Measurements from ENCODE around the gene RPS3.

The RPS3 gene

DNA sequence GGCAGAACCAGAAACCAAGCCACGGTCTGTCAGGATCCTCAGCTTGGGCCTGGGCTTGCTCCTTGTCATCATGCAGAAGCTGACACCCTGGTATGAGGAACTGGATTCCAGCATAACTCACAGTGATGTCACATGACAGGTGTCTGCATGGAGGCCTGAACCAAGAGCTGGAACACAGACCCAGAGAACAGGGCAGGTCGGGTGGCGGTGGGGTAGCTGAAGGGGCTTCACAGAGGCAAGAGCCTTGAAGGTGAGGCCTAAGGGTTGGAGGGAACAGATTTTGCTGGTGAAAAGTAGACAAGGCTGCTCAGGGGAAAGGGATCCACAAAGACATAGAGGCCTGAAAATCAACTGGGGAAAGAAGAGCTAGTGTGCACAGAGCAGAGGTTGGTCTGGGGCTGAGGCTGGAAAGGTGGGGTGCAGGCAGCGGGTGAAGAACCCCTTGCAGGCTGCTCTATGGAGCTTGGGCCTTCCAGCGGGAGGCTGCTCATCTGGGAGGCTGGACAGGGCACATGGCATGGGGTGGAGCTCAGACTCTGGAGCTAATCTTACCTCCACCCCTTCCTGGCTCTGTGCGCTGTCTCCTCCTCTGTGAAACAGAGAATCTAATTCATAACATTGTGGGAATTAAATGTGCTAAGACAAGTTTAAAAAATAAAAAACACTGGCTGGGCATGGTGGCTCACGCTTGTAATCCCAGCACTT, 18.4 kb upstream of the RPS3 start:
- DNase-seq (ENCODE audit: low read depth), result no peak
- no peak overlapping the region for H3K4me3 ChIP-seq (ENCODE audit: low read depth, low read length)
- no peak for TF ChIP-seq CTCF (IDR thresholded peaks at IDR 0.05; ENCODE audit: low read depth, low read length, missing control alignments)

DNA sequence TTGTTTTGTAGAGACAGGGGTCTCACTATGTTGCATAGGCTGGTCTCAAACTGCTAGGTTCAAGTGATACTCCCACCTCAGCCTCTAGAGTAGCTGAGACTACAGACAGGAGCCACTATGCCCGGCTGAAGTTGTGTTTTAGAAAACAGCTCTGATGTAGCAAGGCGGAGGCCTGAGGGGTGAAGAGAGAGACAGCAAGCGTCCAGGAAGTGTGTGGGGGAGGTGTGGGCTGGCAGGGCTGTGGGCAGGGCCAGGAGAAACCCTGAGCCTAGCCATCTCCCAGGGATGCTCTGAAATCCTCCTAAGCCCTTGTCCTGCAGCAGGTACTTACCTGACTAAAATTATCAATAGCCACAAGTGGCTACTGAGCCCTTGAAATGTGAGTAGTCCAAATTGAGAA, 16.1 kb upstream of the RPS3 start:
- no peak for TF ChIP-seq CTCF (IDR thresholded peaks at IDR 0.05; ENCODE audit: low read depth, low read length, missing control alignments)
- no peak for DNase-seq (ENCODE audit: low read depth)
- H3K4me3 ChIP-seq (ENCODE audit: low read depth, low read length), result no peak overlapping the region

DNA sequence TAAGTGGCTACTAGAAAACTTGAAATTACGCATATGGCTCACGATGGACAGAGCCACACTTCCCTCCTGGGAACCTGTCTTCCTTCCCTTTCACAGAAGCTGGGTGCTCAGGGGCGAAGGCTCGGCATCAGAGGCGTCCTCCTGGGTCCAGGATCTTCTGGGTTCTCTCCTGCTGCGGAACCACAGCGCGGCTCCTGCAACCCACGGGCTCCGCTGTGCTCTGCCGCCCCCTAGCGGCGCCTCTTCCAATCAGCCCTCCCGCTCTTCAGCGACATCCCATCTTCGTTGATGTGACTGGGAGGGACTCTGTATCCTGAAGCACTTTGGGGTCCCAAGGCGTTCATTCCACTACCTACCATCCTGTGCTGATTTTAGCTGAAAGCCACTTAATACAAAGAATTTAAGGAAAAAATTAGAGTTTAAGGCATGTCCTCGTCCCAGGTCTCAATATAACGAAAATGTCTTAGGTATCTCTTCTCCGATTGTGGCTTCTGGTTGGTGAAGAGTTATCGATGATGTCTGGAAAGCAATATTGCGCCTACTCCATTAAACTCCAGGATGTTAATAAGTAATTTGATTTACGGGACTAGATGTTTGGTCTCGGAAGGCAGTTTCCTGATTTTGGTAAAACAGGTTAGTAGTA, 14.8 kb upstream of the RPS3 start:
- H3K4me3 ChIP-seq (ENCODE audit: low read depth, low read length), result no peak overlapping the region
- peak; percentile 97 for TF ChIP-seq CTCF (IDR thresholded peaks at IDR 0.05; ENCODE audit: low read depth, low read length, missing control alignments)
- no peak for DNase-seq (ENCODE audit: low read depth)

DNA sequence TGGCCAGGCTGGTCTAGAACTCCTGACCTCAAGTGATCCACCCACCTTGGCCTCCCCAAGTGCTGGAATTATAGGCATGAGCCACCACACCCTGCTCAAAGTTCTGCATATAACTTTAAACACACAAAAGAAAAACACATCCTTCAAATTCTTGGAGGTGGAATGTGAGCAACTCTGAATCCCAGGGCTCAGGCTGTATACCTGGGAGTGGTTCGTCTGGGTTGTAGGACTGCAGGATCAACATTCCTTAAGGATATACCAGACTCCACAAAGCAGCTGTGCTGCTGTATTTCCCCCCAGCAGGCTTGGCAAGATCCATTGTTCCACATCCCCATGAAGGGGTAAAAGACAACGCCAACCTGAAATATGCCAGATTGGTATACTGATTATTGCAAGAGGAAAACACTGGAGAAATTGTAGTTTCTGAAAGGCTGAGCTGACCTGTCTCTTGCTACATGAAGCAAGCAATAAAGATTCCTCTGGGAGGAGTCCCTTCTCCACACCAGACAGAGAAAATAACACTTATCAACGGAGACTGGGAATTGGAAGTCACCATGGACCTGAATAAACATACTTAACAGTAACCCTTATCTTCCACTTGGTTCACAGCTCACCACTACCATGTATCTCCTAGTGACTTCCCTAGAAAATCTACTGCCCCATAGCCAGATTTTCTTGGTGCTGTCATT, 12.2 kb upstream of the RPS3 start:
- no peak for TF ChIP-seq CTCF (IDR thresholded peaks at IDR 0.05; ENCODE audit: low read depth, low read length, missing control alignments)
- DNase-seq (ENCODE audit: low read depth), result no peak
- H3K4me3 ChIP-seq (ENCODE audit: low read depth, low read length), result no peak overlapping the region

GRCh38 chr11:75387736-75388294, 11.5 kb upstream of the RPS3 start:
- DNase-seq (ENCODE audit: low read depth), result no peak
- no peak overlapping the region for H3K4me3 ChIP-seq (ENCODE audit: low read depth, low read length)
- no peak for TF ChIP-seq CTCF (IDR thresholded peaks at IDR 0.05; ENCODE audit: low read depth, low read length, missing control alignments)

GRCh38 chr11:75388386-75389275, 10.7 kb upstream of the RPS3 start:
- no peak overlapping the region for H3K4me3 ChIP-seq (ENCODE audit: low read depth, low read length)
- peak; percentile 33 for DNase-seq (ENCODE audit: low read depth)
- TF ChIP-seq CTCF (IDR thresholded peaks at IDR 0.05; ENCODE audit: low read depth, low read length, missing control alignments), result peak; percentile 75
